Activated naive CD4-positive, alpha-beta T cell (primary cell): Measurements from ENCODE around the gene UST.

Experiments
- DNase-seq, 4 experiments: peaks; one replicate each; lab custom pipeline; 2025; lab: John Stamatoyannopoulos, UW

Gene UST

GRCh38 chr6:148803979-148804378, 57.1 kb downstream of the UST start:
- no peak for DNase-seq

GRCh38 chr6:148805777-148806176, 58.9 kb downstream of the UST start:
- DNase-seq: no peak

- no peak for DNase-seq
Observed at GRCh38 chr6:148807784-148808183, 61.0 kb downstream of the UST start.

- no peak for DNase-seq
Observed at GRCh38 chr6:148808786-148809304, 62.0 kb downstream of the UST start.

- DNase-seq: no peak
Observed at GRCh38 chr6:148811459-148811858, 64.6 kb downstream of the UST start.

GRCh38 chr6:148814082-148814790, 67.4 kb downstream of the UST start:
- DNase-seq: no peak

- DNase-seq: no peak
Observed at GRCh38 chr6:148814869-148815268, 68.0 kb downstream of the UST start.

- no peak for DNase-seq
Observed at GRCh38 chr6:148816117-148816516, 69.3 kb downstream of the UST start.

- DNase-seq: no peak
Observed at GRCh38 chr6:148817689-148818088, 70.9 kb downstream of the UST start.

- DNase-seq: no peak
Observed at GRCh38 chr6:148818939-148819575, 72.2 kb downstream of the UST start.

GRCh38 chr6:148819852-148820251, 73.0 kb downstream of the UST start:
- no peak for DNase-seq

- DNase-seq: no peak
Observed at GRCh38 chr6:148822819-148823218, 76.0 kb downstream of the UST start.

- DNase-seq: no peak
Observed at GRCh38 chr6:148824291-148824690, 77.5 kb downstream of the UST start.

GRCh38 chr6:148824960-148825359, 78.1 kb downstream of the UST start:
- no peak for DNase-seq

- DNase-seq: no peak
Observed at GRCh38 chr6:148825492-148825891, 78.7 kb downstream of the UST start.

- DNase-seq: no peak
Observed at GRCh38 chr6:148827416-148828045, 80.7 kb downstream of the UST start.

GRCh38 chr6:148828047-148828446, 81.2 kb downstream of the UST start:
- no peak for DNase-seq

GRCh38 chr6:148829415-148830101, 82.7 kb downstream of the UST start:
- DNase-seq: no peak

- no peak for DNase-seq
Observed at GRCh38 chr6:148830614-148831013, 83.8 kb downstream of the UST start.

GRCh38 chr6:148831064-148831463, 84.2 kb downstream of the UST start:
- no peak for DNase-seq

- no peak for DNase-seq
Observed at GRCh38 chr6:148831531-148831930, 84.7 kb downstream of the UST start.

GRCh38 chr6:148835920-148836441, 89.2 kb downstream of the UST start:
- DNase-seq: no peak
